Loucy (cell line): ENCODE measurements around the gene RERGL.

ENCODE experiments used
- H2AFZ ChIP-seq: fragments of 200-600 bp; sonication (generic); 2 replicates; pipeline ENCODE4 v1.6.0; 2016; ENCODE audit warnings: antibody characterized with exemption, mild to moderate bottlenecking, low read length, moderate library complexity
- H3F3A ChIP-seq: fragments of 200-600 bp; 2 replicates; pipeline ENCODE4 v1.6.0; 2016; ENCODE audit warnings: antibody characterized with exemption, low read depth, mild to moderate bottlenecking
- H3K27me3 ChIP-seq: fragments of 200-600 bp; sonication (generic); 2 replicates; pipeline ENCODE4 v1.6.1; 2014; ENCODE audit warnings: low read length, mild to moderate bottlenecking; ENCODE audit not compliant: insufficient read depth, poor library complexity, severe bottlenecking
- H3K36me3 ChIP-seq: fragments of 200-600 bp; sonication (generic); 2 replicates; pipeline ENCODE4 v1.6.1; 2016; ENCODE audit warnings: low read length; ENCODE audit not compliant: insufficient read depth
- H3K4me1 ChIP-seq: fragments of 200-600 bp; sonication (generic); 2 replicates; pipeline ENCODE4 v1.5.1; 2014; ENCODE audit warnings: low read length, mild to moderate bottlenecking; ENCODE audit not compliant: insufficient read depth, poor library complexity, severe bottlenecking
- H3K4me2 ChIP-seq: fragments of 200-600 bp; sonication (generic); 2 replicates; pipeline ENCODE4 v1.6.0; 2014; ENCODE audit warnings: antibody characterized with exemption, low read length, low read depth, mild to moderate bottlenecking; ENCODE audit not compliant: poor library complexity, severe bottlenecking
- H3K4me3 ChIP-seq: fragments of 200-600 bp; sonication (generic); 2 replicates; pipeline ENCODE4 v1.5.1; 2014; ENCODE audit warnings: low read length, mild to moderate bottlenecking, mixed read lengths; ENCODE audit not compliant: poor library complexity, severe bottlenecking
- H3K79me2 ChIP-seq: fragments of 200-600 bp; sonication (generic); 2 replicates; pipeline ENCODE4 v1.6.1; 2014; ENCODE audit warnings: low read length; ENCODE audit not compliant: insufficient read depth
- H3K9ac ChIP-seq: fragments of 200-600 bp; sonication (generic); 2 replicates; pipeline ENCODE4 v1.6.0; 2014; ENCODE audit warnings: mild to moderate bottlenecking, low read depth, low read length, moderate library complexity; ENCODE audit not compliant: poor library complexity, severe bottlenecking
- H3K9me2 ChIP-seq: fragments of 200-600 bp; sonication (generic); replicated peaks from 2 replicates; pipeline ENCODE4 v1.6.1; 2016; ENCODE audit warnings: low read depth, low read length, mixed read lengths
- H3K9me3 ChIP-seq: fragments of 200-600 bp; sonication (generic); 2 replicates; pipeline ENCODE4 v1.6.1; 2014; ENCODE audit warnings: mild to moderate bottlenecking, antibody characterized with exemption, low read length, low read depth; ENCODE audit not compliant: insufficient read depth
- H4K20me1 ChIP-seq: fragments of 200-600 bp; sonication (generic); 2 replicates; pipeline ENCODE4 v1.6.0; 2014; ENCODE audit warnings: antibody characterized with exemption, low read length, mild to moderate bottlenecking; ENCODE audit not compliant: insufficient read depth, poor library complexity, severe bottlenecking
- CTCF ChIP-seq: fragments of 200-600 bp; sonication (generic); conservative IDR thresholded peaks from 2 replicates; pipeline ENCODE4 v1.5.1; 2014; ENCODE audit warnings: mild to moderate bottlenecking, antibody characterized with exemption, low read length
- EZH2phosphoT487 ChIP-seq: fragments of 200-600 bp; IDR thresholded peaks from 2 replicates; pipeline ENCODE4 v1.6.1; 2018; ENCODE audit warnings: antibody characterized with exemption, mild to moderate bottlenecking, moderate library complexity, borderline replicate concordance

Gene RERGL

DNA sequence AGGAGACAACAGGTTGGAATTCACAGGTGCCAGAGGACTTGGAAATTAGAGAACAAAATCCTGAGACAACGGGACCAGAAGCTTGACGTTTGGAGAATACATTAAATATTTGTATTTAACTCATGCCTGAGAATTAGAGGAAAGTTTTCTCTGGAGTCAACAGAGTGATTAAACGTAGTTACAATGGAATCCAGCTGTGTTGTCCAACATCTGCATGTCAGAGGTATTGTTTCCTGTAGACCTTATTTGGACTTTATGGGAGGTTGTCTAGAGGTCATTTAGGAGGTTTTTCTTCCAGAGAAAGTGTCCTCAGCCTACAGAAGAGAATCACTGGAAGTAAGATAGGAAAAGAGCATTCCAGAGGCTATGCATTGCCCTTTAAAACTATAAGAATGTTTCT lies 45.1 kb upstream of the RERGL start:
- Histone ChIP-seq H3K36me3 (no peaks in the 10 kb centered on the region), H4K20me1 (no peaks in the 10 kb centered on the region), H3K27me3 (no peaks in the 10 kb centered on the region), H3F3A (no peaks in the 10 kb centered on the region), H2AFZ (no peak overlapping the region), H3K9me2 (no peaks in the 10 kb centered on the region), H3K4me1 (no peaks in the 10 kb centered on the region), H3K4me2 (no peak overlapping the region), H3K9ac (no peak overlapping the region), H3K79me2 (no peaks in the 10 kb centered on the region), H3K4me3 (no peak overlapping the region), H3K9me3 (no peaks in the 10 kb centered on the region)
- TF ChIP-seq CTCF, result no peak
- TF ChIP-seq EZH2phosphoT487, result no peak

DNA sequence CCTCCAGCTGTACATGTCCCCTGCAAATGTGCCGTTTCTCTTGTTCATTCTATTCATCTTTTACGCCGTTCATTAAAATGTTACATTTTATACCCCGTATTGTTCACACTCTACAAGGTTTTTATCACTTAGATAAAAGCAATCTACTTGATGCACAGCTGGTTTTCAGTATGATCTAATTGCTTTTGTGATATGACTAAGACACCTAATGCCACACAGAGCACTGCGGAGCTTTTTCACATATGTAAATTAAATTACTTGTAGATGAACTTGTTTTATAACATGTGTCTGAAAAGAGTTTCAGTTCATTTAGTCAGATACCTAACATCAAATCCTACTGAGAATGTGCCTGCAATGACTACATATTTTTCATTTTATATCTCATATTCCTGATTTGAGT lies 40.9 kb upstream of the RERGL start:
- H3K27me3 ChIP-seq, result no peaks in the 10 kb centered on the region
- no peaks in the 10 kb centered on the region for H3K79me2 ChIP-seq
- H3K4me3 ChIP-seq, result no peak overlapping the region
- no peaks in the 10 kb centered on the region for H3K9me2 ChIP-seq
- H4K20me1 ChIP-seq, result no peaks in the 10 kb centered on the region
- H3K9ac ChIP-seq, result no peak overlapping the region
- no peak for TF ChIP-seq EZH2phosphoT487
- TF ChIP-seq CTCF, result no peak
- H3K36me3 ChIP-seq, result no peaks in the 10 kb centered on the region
- H2AFZ ChIP-seq, result no peak overlapping the region
- no peaks in the 10 kb centered on the region for H3F3A ChIP-seq
- no peak overlapping the region for H3K4me2 ChIP-seq
- H3K4me1 ChIP-seq, result no peaks in the 10 kb centered on the region
- no peaks in the 10 kb centered on the region for H3K9me3 ChIP-seq

DNA sequence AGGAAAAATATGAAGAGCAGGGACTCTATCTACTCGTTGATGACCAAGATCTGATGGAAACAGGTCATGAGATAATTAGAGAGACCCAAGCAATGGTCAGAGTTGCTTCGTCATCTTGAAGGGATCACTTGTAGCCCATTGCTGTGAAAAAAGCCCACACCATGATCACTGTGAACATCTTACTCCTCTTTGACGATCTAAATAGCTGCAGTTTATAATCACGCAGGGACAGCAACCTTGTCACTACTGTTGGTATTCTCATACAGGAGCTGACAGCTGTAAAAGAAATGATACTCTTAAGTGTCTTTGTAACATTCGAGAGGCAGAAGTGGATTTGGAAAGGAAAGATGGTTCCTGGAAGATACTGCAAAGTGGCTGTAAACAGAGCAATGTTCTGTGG lies 33.7 kb upstream of the RERGL start:
- Histone ChIP-seq H3K79me2 (no peaks in the 10 kb centered on the region), H4K20me1 (no peaks in the 10 kb centered on the region), H3K9ac (no peak overlapping the region), H3K4me1 (no peaks in the 10 kb centered on the region), H3K27me3 (no peaks in the 10 kb centered on the region), H3K4me2 (no peak overlapping the region), H3K9me3 (no peaks in the 10 kb centered on the region), H2AFZ (no peak overlapping the region), H3K36me3 (no peaks in the 10 kb centered on the region), H3K4me3 (no peak overlapping the region), H3F3A (no peaks in the 10 kb centered on the region), H3K9me2 (no peaks in the 10 kb centered on the region)
- TF ChIP-seq CTCF (no peak), EZH2phosphoT487 (no peak)
